Tibial nerve (tissue), 3 donors: ENCODE measurements around the gene MCU.

ENCODE experiments used
- EP300 ChIP-seq, 2 donors: sonication (generic); formaldehyde crosslinking; IDR thresholded peaks; one replicate each; pipeline ENCODE4 v1.6.1; 2017; ENCODE audit warnings: antibody characterized with exemption in 2 of 2, mild to moderate bottlenecking in 1 of 2
- POLR2A ChIP-seq, 2 donors: fragments of 450-650 bp; IDR thresholded peaks; one replicate each; pipeline ENCODE4 v1.6.1; 2017; ENCODE audit warnings: antibody characterized with exemption in 2 of 2, mild to moderate bottlenecking in 2 of 2, moderate library complexity in 2 of 2

DNA sequence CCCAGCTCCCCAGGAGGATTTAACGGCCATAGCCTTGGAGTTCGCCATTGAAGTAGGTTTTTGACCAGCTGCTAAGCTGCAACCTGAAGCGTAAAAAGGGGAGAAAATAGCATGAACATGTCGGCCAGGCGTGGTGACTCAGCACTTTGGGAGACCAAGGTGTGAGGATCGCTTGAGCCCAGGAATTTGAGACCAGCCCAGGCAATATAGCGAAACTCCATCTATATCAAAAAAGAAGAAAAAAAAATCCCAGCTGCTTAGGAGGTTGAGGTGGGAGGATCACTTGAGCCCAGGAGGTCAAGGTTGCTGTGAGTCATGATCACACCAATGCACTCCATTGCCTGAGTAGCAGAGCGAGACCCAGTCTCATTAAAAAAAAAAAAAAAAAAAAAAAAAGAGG is 32.2 kb upstream of the MCU start:
- no peak for TF ChIP-seq EP300 (IDR thresholded peaks at IDR 0.05)
- no peak for TF ChIP-seq POLR2A (IDR thresholded peaks at IDR 0.05)
